ENCODE results near the gene SPATA6L.

The SPATA6L gene

GRCh38 chr9:4553951-4554381 lies 112.3 kb downstream of the SPATA6L start:
- Histone ChIP-seq H4K8ac (ENCODE audit: low read depth, low read length) (no peak overlapping the region), H3K4me1 (ENCODE audit: control insufficient read depth in 2 of 2, insufficient read depth in 1 of 2, low read depth in 1 of 2, low read length in 2 of 2) (no peaks in the 10 kb centered on the region), H3K4me3 (ENCODE audit: low read length in 2 of 2) (no peak overlapping the region), H2AFZ (ENCODE audit: low read length) (no peak overlapping the region), H2BK12ac (ENCODE audit: low read length) (no peak overlapping the region), H3K9ac (ENCODE audit: low read depth, low read length, poor library complexity) (no peak overlapping the region), H3K4me2 (ENCODE audit: insufficient read depth, low read length, poor library complexity, severe bottlenecking) (no peak overlapping the region), H2BK120ac (ENCODE audit: low read depth, low read length) (no peak overlapping the region), H3K36me3 (replicated peaks in 1 of 2; ENCODE audit: control insufficient read depth in 2 of 2, insufficient read depth in 2 of 2, low read length in 2 of 2) (no peaks in the 10 kb centered on the region), H2AK5ac (ENCODE audit: low read depth, low read length) (no peak overlapping the region), H3K4ac (ENCODE audit: low read length) (no peak overlapping the region), H2BK5ac (ENCODE audit: low read length) (no peak overlapping the region), H3K79me1 (ENCODE audit: low read depth, low read length) (no peaks in the 10 kb centered on the region), H3K9me3 (replicated peaks in 1 of 2; ENCODE audit: control insufficient read depth in 2 of 2, insufficient read depth in 1 of 2, low read depth in 1 of 2, low read length in 2 of 2) (no peaks in the 10 kb centered on the region), H2BK15ac (ENCODE audit: low read length) (no peak overlapping the region), H3K18ac (ENCODE audit: low read length) (no peak overlapping the region), H3K27me3 (ENCODE audit: control insufficient read depth in 3 of 3, insufficient read depth in 3 of 3, low read depth in 1 of 3, low read length in 3 of 3) (peaks cover 0 to 4% (median 0%) of the 10 kb centered on the region in 3 experiments), H3K27ac (replicated peaks; ENCODE audit: low read length) (no peak overlapping the region), H3K14ac (ENCODE audit: low read length) (no peak overlapping the region), H4K91ac (ENCODE audit: low read depth, low read length, poor library complexity) (no peak overlapping the region), H3K23ac (ENCODE audit: low read depth, low read length, poor library complexity) (no peak overlapping the region)
- DNase-seq (ENCODE audit: low spot score) = no peak
- WGBS, 2 donors (ENCODE audit: extremely low coverage in 2 of 2, insufficient read length in 2 of 2, insufficient replicate concordance in 1 of 2) = no CpG with 5 or more reads among the region's 1 CpG

DNA sequence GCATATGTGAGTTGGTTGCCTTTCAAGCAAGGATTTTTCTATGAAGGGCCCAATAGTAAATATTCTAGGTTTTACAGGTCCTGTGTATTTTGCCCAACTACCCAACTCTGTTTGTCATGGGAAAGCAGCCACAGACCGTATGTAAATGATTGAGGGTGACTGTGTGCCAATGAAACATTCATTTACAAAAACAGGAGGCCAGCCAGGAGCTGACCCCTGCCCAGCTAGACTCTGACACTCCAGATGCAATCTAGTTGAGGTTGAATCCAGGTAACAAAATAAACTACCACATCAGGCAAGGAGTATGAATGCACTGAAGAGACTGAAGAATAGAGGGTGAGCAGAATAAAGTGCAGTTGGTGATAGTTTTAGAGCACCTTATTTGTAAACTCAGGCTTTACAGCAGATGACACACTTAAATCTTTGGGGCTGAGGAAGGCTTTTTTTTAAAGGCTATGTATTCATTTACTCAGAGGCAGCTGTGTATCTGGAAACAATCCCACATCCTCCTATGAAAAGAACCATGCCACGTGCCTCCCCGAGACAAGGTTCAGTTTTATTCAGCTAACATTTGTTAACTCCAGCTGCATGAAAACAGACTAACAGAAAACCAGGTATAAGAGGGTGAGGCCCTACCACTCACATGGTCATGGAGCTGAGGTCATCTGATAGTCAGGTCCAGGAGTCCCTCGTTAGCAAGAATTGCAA lies 115.3 kb downstream of the SPATA6L start:
- H3K4me1 ChIP-seq (ENCODE audit: control insufficient read depth in 2 of 2, insufficient read depth in 1 of 2, low read depth in 1 of 2, low read length in 2 of 2) = no peaks in the 10 kb centered on the region
- no peaks in the 10 kb centered on the region for H3K9me3 ChIP-seq (replicated peaks in 1 of 2; ENCODE audit: control insufficient read depth in 2 of 2, insufficient read depth in 1 of 2, low read depth in 1 of 2, low read length in 2 of 2)
- H2BK5ac ChIP-seq (ENCODE audit: low read length) = no peak overlapping the region
- no peak overlapping the region for H2AFZ ChIP-seq (ENCODE audit: low read length)
- H3K4me3 ChIP-seq (ENCODE audit: low read length in 2 of 2) = no peak overlapping the region
- no peak overlapping the region for H2BK12ac ChIP-seq (ENCODE audit: low read length)
- H3K18ac ChIP-seq (ENCODE audit: low read length) = no peak overlapping the region
- H3K14ac ChIP-seq (ENCODE audit: low read length) = no peak overlapping the region
- WGBS, 2 donors (ENCODE audit: extremely low coverage in 2 of 2, insufficient read length in 2 of 2, insufficient replicate concordance in 1 of 2) = no CpG with 5 or more reads among the region's 4 CpGs
- no peaks in the 10 kb centered on the region for H3K36me3 ChIP-seq (replicated peaks in 1 of 2; ENCODE audit: control insufficient read depth in 2 of 2, insufficient read depth in 2 of 2, low read length in 2 of 2)
- H4K91ac ChIP-seq (ENCODE audit: low read depth, low read length, poor library complexity) = no peak overlapping the region
- H4K8ac ChIP-seq (ENCODE audit: low read depth, low read length) = no peak overlapping the region
- no peak overlapping the region for H3K4ac ChIP-seq (ENCODE audit: low read length)
- no peak overlapping the region for H3K9ac ChIP-seq (ENCODE audit: low read depth, low read length, poor library complexity)
- DNase-seq (ENCODE audit: low spot score) = no peak
- H2BK120ac ChIP-seq (ENCODE audit: low read depth, low read length) = no peak overlapping the region
- no peak overlapping the region for H2BK15ac ChIP-seq (ENCODE audit: low read length)
- no peak overlapping the region for H3K23ac ChIP-seq (ENCODE audit: low read depth, low read length, poor library complexity)
- H3K4me2 ChIP-seq (ENCODE audit: insufficient read depth, low read length, poor library complexity, severe bottlenecking) = no peak overlapping the region
- peaks cover 0 to 4% (median 0%) of the 10 kb centered on the region in 3 experiments for H3K27me3 ChIP-seq (ENCODE audit: control insufficient read depth in 3 of 3, insufficient read depth in 3 of 3, low read depth in 1 of 3, low read length in 3 of 3)
- H3K27ac ChIP-seq (replicated peaks; ENCODE audit: low read length) = no peak overlapping the region
- H2AK5ac ChIP-seq (ENCODE audit: low read depth, low read length) = no peak overlapping the region
- H3K79me1 ChIP-seq (ENCODE audit: low read depth, low read length) = no peaks in the 10 kb centered on the region

- Histone ChIP-seq H3K4me1 (ENCODE audit: control insufficient read depth in 2 of 2, insufficient read depth in 1 of 2, low read depth in 1 of 2, low read length in 2 of 2) (no peaks in the 10 kb centered on the region), H3K18ac (ENCODE audit: low read length) (no peak overlapping the region)
These were observed 116.5 kb downstream of the SPATA6L start for GRCh38 chr9:4549751-4550295.

GRCh38 chr9:4548811-4549725 lies 117.2 kb downstream of the SPATA6L start:
- Histone ChIP-seq H3K18ac (ENCODE audit: low read length) (no peak overlapping the region), H2AK5ac (ENCODE audit: low read depth, low read length) (no peak overlapping the region), H3K36me3 (replicated peaks in 1 of 2; ENCODE audit: control insufficient read depth in 2 of 2, insufficient read depth in 2 of 2, low read length in 2 of 2) (no peaks in the 10 kb centered on the region), H3K4ac (ENCODE audit: low read length) (no peak overlapping the region), H4K8ac (ENCODE audit: low read depth, low read length) (no peak overlapping the region), H3K9me3 (replicated peaks in 1 of 2; ENCODE audit: control insufficient read depth in 2 of 2, insufficient read depth in 1 of 2, low read depth in 1 of 2, low read length in 2 of 2) (no peaks in the 10 kb centered on the region), H4K91ac (ENCODE audit: low read depth, low read length, poor library complexity) (no peak overlapping the region), H3K27ac (replicated peaks; ENCODE audit: low read length) (no peak overlapping the region), H3K23ac (ENCODE audit: low read depth, low read length, poor library complexity) (no peak overlapping the region), H3K14ac (ENCODE audit: low read length) (no peak overlapping the region), H2BK15ac (ENCODE audit: low read length) (no peak overlapping the region), H3K79me1 (ENCODE audit: low read depth, low read length) (no peaks in the 10 kb centered on the region), H3K4me1 (ENCODE audit: control insufficient read depth in 2 of 2, insufficient read depth in 1 of 2, low read depth in 1 of 2, low read length in 2 of 2) (no peaks in the 10 kb centered on the region), H2BK120ac (ENCODE audit: low read depth, low read length) (no peak overlapping the region), H3K4me3 (ENCODE audit: low read length in 2 of 2) (no peak overlapping the region), H2AFZ (ENCODE audit: low read length) (no peak overlapping the region), H2BK5ac (ENCODE audit: low read length) (no peak overlapping the region), H2BK12ac (ENCODE audit: low read length) (no peak overlapping the region), H3K4me2 (ENCODE audit: insufficient read depth, low read length, poor library complexity, severe bottlenecking) (no peak overlapping the region), H3K9ac (ENCODE audit: low read depth, low read length, poor library complexity) (no peak overlapping the region), H3K27me3 (ENCODE audit: control insufficient read depth in 3 of 3, insufficient read depth in 3 of 3, low read depth in 1 of 3, low read length in 3 of 3) (peaks cover 0 to 4% (median 0%) of the 10 kb centered on the region in 3 experiments)
- peak; percentile 5 for DNase-seq (ENCODE audit: low spot score)
- no CpG with 5 or more reads among the region's 11 CpGs for WGBS, 2 donors (ENCODE audit: extremely low coverage in 2 of 2, insufficient read length in 2 of 2, insufficient replicate concordance in 1 of 2)

More at GRCh38 chr9:4549751-4550295, 116.5 kb downstream of the SPATA6L start:
- Histone ChIP-seq H3K4me2 (ENCODE audit: insufficient read depth, low read length, poor library complexity, severe bottlenecking) (no peak overlapping the region), H2BK120ac (ENCODE audit: low read depth, low read length) (no peak overlapping the region), H4K91ac (ENCODE audit: low read depth, low read length, poor library complexity) (no peak overlapping the region), H3K23ac (ENCODE audit: low read depth, low read length, poor library complexity) (no peak overlapping the region), H3K9me3 (replicated peaks in 1 of 2; ENCODE audit: control insufficient read depth in 2 of 2, insufficient read depth in 1 of 2, low read depth in 1 of 2, low read length in 2 of 2) (no peaks in the 10 kb centered on the region), H2BK5ac (ENCODE audit: low read length) (no peak overlapping the region), H3K27ac (replicated peaks; ENCODE audit: low read length) (no peak overlapping the region), H4K8ac (ENCODE audit: low read depth, low read length) (no peak overlapping the region), H3K4me3 (ENCODE audit: low read length in 2 of 2) (no peak overlapping the region), H2BK12ac (ENCODE audit: low read length) (no peak overlapping the region), H2BK15ac (ENCODE audit: low read length) (no peak overlapping the region), H3K4ac (ENCODE audit: low read length) (no peak overlapping the region), H3K36me3 (replicated peaks in 1 of 2; ENCODE audit: control insufficient read depth in 2 of 2, insufficient read depth in 2 of 2, low read length in 2 of 2) (no peaks in the 10 kb centered on the region), H3K14ac (ENCODE audit: low read length) (no peak overlapping the region), H2AFZ (ENCODE audit: low read length) (no peak overlapping the region), H3K79me1 (ENCODE audit: low read depth, low read length) (no peaks in the 10 kb centered on the region), H3K27me3 (ENCODE audit: control insufficient read depth in 3 of 3, insufficient read depth in 3 of 3, low read depth in 1 of 3, low read length in 3 of 3) (peaks cover 0 to 4% (median 0%) of the 10 kb centered on the region in 3 experiments), H2AK5ac (ENCODE audit: low read depth, low read length) (no peak overlapping the region), H3K9ac (ENCODE audit: low read depth, low read length, poor library complexity) (no peak overlapping the region)
- WGBS, 2 donors (ENCODE audit: extremely low coverage in 2 of 2, insufficient read length in 2 of 2, insufficient replicate concordance in 1 of 2) = no CpG with 5 or more reads among the region's 4 CpGs
- DNase-seq (ENCODE audit: low spot score) = no peak
